ENCODE results near the gene PDZD2.

DNA sequence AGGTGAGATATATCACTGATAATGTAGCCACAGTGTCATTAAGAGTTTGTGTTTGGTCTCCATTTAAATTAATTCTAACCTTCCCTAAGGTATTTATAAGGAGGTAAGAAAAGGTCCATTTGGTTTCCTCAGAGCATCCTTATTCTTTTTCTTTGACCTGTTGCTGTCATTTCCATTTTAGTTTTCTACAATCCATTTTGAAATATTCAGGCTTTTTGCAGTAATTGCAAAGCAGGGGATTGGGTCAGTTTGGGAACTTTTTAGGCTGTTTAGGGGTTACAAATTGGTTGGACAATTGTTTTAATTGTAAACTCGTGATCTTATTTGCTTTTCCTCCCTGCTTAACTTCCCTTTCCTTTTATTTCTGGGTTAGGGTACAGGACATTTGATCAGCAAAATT lies 42.6 kb upstream of the PDZD2 start:
- TF ChIP-seq, protein P1, sequence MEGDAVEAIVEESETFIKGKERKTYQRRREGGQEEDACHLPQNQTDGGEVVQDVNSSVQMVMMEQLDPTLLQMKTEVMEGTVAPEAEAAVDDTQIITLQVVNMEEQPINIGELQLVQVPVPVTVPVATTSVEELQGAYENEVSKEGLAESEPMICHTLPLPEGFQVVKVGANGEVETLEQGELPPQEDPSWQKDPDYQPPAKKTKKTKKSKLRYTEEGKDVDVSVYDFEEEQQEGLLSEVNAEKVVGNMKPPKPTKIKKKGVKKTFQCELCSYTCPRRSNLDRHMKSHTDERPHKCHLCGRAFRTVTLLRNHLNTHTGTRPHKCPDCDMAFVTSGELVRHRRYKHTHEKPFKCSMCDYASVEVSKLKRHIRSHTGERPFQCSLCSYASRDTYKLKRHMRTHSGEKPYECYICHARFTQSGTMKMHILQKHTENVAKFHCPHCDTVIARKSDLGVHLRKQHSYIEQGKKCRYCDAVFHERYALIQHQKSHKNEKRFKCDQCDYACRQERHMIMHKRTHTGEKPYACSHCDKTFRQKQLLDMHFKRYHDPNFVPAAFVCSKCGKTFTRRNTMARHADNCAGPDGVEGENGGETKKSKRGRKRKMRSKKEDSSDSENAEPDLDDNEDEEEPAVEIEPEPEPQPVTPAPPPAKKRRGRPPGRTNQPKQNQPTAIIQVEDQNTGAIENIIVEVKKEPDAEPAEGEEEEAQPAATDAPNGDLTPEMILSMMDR (IDR thresholded peaks at IDR 0.05): no peak
- TF ChIP-seq POLR2A (IDR thresholded peaks at IDR 0.05): no peak
